ENCODE measurements around the gene RSPH3.
"Not testable (repeated sequence)": the region's sequence is repeated elsewhere in the genome, so short reads cannot be mapped to it uniquely, and the experiment has no call there.

The RSPH3 gene

DNA sequence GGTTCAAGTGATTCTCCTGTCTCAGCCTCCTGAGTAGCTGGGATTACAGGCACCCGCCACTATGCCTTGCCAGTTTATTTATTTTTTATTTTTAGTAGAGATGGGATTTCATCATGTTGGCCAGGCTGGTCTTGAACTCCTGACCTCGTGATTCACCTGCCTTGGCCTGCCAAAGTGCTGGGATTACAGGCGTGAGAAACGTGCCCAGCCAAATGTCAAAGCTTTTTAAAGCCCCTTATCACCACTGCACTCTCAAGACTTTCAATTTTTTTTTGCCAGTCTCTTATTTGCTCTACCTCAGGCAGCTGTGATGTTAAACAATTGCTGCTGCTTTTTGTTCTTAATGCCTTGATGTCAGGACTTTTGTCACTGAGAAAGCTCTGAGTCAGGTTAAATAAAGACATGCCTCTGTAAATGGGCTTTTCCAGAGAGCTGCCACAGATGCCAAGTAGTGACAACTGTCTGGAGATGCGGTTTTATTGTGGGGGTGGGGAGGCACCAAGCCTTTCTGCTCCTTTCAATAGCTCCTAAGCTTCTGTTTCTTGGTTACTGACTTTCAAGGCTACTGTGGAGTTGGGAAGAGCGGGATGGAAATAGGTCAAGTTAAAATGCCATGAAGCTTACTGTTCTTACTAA is 29.2 kb downstream of the RSPH3 start:
- no peak for DNase-seq

GRCh38 chr6:158969148-158969547 is 30.9 kb downstream of the RSPH3 start:
- no peak for DNase-seq

DNA sequence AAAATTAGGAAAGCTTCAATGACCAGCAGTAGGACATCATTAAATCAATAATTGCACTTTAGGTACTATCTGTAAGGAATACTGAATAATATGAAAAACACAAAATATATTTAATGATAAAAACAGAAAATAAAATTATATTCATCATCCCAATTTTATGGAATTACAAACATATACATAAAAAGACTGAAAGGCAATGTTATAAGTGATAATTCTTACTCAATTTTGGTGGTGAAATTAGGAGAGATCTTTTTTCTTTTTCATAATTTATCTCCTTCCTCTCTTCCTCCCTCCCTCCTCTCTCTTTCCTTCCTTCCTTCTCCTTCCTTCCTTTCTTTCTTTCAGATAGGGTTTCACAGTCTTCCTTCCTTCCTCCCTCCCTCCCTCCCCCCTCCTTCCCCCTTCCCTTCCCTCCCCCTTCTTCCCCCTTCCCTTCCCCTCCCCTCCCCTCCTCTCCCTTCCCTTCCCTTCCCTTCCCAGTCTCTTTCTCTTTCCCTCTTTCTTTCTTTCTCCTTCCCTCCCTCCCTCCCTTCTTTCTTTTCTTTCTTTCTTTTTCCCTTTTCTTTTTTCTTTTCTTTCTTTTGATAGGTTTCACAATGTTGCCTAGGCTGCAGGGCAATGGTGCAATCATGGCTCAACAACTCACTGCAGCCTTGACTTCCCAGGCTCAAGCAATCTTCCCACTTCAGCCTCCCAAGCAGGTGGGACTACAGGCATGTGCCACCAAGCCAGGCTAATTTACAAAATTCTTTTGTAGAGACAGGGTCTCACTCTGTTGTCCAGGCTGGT is 36.8 kb downstream of the RSPH3 start:
- DNase-seq: no peak

DNA sequence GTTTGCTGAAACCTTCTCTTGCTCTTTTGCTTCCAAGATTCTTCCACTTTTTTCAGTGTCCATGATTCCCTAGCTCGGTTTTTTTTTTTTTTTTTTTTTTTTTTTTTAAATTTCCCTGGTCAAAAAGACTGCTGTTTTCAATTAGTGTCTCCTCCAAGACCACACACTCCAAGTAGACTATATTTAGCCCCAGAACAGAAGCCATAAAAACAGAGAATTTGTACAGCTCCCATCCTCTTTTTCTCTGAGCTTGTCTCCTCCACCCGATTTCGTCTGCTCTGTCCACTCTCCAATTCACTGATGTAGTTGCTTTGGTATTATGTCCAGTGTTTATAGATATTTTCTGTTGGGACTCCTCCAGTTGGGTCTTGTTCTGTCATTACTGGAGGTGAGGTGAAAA is 37.6 kb downstream of the RSPH3 start:
- no peak for DNase-seq

- DNase-seq: no peak
Observed at GRCh38 chr6:158960026-158960425, 40.0 kb downstream of the RSPH3 start.

DNA sequence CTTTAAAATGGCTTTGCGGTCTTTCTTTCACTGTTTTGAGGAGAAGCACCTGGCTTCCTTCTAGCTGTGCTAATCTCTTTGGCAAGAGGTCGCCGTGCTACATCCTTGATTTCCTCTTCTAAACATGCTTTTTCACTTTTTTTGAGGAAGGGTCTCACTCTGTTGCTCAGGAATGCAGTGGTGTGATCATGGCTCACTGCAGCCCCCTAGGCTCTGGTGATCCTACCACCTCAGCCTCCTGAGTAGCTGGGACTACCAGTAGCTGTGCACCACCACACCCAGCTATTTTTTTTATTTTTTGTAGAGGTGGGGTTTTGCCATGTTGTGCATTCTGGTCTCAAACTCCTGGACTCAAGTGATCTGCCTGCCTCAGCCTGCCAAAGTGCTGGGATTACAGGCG is 40.5 kb downstream of the RSPH3 start:
- no peak for DNase-seq

DNA sequence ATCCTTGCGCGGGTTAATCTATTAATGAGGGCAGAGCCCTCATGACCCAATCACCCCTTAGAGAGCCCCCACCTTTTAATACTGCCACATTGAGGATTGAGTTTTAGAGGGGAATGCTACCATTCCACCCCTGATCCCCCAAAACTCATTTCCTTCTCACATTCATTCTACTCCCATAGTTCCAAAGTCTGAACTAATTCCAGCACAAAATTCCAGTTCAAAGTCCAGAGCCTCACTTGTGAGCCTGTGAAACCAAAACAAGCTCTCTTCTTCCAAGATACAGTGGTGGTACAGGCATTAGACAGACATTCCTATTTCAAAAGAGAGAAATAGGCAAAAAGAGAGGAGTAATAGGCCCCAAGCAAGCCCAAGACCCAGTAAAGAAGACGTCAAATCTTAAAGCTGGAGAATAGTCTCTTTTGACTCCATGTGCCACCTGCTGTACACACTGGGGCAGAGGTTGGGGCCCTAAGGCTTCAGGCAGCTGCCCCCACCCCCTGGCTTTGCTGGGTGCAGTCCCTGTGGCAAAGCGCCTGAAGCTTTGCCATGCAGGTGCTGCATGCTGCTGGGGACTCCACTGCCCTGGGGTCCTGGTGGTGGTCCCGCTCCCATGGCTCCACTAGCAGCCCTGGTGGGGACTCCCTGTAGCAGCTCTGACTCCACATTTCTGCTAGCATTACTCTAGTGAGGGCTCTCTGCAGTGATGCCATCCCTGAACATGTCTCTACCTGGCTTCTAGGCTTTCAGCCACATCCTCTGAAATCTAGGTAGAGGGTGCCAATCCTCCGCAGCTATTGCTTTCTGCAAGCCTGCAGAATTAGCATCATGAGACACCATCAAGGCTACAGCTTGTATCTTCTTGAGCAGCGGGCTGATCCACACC is 41.3 kb downstream of the RSPH3 start:
- DNase-seq: no peak

- DNase-seq: peak; percentile 26
Observed at GRCh38 chr6:158955255-158955654, 44.7 kb downstream of the RSPH3 start.

- no peak for DNase-seq
Observed at GRCh38 chr6:158954753-158955152, 45.2 kb downstream of the RSPH3 start.

DNA sequence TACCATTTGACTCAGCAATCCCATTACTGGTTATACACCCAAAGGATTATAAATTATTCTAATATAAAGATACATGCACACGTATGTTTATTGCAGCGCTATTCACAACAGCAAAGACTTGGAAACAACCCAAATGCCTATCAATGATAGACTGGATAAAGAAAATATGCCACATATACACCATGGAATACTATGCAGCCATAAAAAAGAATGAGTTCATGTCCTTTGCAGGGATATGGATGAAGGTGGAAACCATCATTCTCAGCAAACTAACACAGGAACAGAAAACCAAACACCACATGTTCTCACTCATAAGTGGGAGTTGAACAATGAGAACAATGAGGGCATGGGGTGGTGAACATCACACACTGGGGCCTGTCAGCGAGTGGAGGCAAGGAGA is 48.0 kb downstream of the RSPH3 start:
- not testable (repeated sequence) for DNase-seq

GRCh38 chr6:158951565-158951964 is 48.4 kb downstream of the RSPH3 start:
- DNase-seq: not testable (repeated sequence)

- no peak for DNase-seq
Observed at GRCh38 chr6:158947284-158947683, 52.7 kb downstream of the RSPH3 start.

DNA sequence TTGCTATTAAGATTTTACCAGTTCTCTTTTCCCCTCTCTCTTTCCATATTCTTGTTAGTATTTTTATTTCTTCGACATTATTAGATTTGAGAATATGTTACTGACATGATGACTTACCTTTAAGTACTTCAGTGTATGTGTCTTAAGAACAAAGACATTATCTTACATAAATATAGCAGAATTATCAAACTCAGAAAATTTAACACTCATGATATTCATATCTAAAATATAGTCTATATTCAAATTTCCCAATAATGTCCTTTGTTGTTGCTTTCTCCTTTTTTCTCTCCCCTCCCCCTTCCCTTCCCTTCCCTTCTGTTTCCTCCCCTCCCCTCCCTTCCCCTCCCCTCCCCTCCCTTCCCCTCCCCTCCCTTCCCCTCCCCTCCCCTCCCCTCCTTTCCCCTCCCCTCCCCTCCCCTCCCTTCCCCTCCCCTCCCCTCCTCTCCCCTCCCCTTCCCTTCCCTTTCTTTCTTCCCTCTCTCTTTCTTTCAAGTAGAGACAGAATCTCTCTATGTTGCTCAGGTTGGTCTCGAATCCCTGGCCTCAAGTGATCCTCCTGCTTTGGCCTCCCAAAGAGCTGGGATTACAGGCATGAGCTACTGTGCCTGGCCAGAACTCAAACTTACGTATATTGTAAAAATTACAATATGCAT is 56.5 kb downstream of the RSPH3 start:
- no peak for DNase-seq

DNA sequence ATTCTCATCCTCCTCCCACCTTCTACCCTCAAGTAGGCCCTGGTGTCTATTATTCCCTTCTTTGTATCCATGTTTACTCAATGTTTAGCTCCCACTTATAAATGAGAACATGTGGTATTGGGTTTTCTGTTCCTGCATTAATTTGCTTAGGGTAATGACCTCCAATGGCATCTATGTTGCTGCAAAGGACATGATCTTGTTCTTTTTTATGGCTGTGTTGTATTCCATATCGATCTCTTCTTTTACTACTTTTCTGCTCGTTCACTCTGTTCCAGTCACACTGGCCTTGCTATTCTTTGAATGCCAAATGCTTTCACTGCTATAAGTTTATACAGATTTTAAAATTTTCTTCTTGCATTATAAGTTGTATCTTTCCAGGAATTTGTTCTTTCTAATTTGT is 57.7 kb downstream of the RSPH3 start:
- no peak for DNase-seq

GRCh38 chr6:158941246-158941645 is 58.8 kb downstream of the RSPH3 start:
- no peak for DNase-seq

DNA sequence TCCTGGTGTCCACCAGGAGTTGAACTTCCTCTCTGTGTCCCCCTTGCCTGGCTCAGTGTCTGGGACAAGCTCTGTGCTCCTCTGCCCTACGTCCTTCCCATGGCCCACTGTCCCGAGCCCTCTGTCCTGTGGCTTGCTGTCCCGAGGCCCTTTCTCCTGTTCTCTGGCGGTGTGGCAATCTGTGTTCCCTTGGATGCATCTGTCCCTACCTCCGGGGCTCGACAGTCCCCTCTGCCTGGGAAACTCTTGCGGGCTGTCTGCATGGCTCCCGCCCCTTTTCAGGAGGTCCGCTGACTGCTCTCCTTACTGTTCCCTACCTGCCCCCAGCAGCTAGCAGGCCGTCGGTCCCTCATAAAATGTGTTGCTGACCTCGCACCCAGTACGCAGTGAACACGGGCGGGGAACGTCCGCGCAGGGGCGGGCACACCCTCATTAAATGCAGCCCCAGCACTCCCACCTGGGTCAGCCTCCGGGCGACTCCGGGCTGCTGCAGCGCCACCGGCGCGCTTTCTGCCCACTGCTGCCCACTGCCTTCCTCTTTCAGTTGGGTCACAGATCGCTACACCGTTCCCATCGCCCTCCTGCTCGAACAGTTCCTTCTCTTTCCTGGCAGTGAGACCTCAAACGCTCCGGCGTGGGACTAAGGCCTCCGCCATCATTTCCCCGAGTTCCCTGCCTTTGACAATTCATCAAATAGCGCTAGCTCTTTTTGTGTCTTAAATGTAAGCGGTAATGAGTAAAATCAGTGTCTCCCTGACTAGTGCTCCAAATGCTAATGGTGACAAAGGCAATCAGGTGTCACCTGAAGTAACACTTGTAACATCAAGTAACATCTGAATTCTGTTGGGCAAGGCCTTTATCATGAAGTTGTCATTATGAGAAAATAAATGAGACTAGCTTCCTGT is 60.5 kb downstream of the RSPH3 start:
- no peak for DNase-seq

DNA sequence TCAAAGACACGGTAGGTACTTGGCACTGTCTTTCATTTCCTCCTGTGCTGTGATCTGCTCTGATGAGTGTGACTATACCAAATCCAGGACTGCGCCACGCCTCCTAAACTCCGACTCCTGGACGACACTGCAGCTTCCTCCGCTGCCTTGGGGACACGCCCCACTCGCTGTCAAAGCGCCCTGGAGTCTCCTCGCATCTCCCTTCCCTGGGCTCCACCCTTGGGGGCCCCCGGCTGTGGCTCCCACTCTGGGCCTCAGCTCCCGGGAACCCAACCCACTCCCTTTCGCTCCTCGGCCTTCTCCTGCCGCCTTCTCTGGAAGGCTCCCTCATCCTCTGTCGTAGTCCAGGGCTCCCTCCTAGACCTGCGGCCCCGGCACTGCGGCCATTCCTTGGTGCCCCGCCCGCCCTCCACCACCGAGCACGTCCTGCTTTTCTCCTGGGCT is 61.2 kb downstream of the RSPH3 start:
- peak; percentile 10 for DNase-seq

- no peak for DNase-seq
Observed at GRCh38 chr6:158938220-158938619, 61.8 kb downstream of the RSPH3 start.

- no peak for DNase-seq
Observed at GRCh38 chr6:158934157-158934556, 65.8 kb downstream of the RSPH3 start.

DNA sequence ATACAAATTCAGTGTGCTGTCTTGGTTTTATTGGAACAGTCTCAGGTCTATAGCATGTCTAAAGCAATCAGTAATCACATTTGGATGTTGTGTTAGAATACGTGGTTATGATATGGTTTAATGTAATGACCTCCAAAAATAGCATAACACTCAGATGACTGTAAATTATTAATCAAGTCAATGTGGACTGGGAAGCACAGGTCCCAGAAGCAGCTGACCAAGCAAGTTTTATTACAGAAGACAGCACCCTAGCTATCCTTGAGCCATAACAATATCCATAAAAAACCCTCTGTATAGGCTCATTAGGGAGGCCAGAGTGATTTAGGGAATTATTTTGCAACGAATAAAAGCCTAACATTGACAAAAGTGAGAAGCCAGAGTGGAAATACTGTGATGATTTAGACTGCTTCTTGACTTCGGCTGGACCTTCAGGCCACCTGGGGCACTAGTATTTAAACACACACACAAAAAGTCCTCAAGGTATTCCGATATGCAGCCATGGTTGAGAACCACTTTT is 66.9 kb downstream of the RSPH3 start:
- no peak for DNase-seq

GRCh38 chr6:158928068-158928467 is 71.9 kb downstream of the RSPH3 start:
- DNase-seq: no peak

- no peak for DNase-seq
Observed at GRCh38 chr6:158926414-158926813, 73.6 kb downstream of the RSPH3 start.
